ENCODE measurements around the gene GRK4. TPM values are rescaled to one million over a fixed set of nuclear protein-coding genes. Genes with fewer than 3 reads are reported as not detected.
"Not testable (repeated sequence)": the region's sequence is repeated elsewhere in the genome, so short reads cannot be mapped to it uniquely, and the experiment has no call there.

GRK4 gene
- total RNA-seq, 2 donors from 2014 or later, result 6.9 to 9.9 TPM

- Histone ChIP-seq H3K27me3 (replicated peaks; ENCODE audit: insufficient read depth) (no peaks in the 10 kb centered on the region), H3K27ac (no peak overlapping the region), H3K4me1 (ENCODE audit: control insufficient read depth in 1 of 2, low read depth in 2 of 2) (peaks cover 0 to 8% of the 10 kb centered on the region in 2 donors), H3K36me3 (peaks cover 54% of the 10 kb centered on the region), H3K9me3 (no peaks in the 10 kb centered on the region), H3K4me3 (no peak overlapping the region)
- no peak for ATAC-seq (ENCODE audit: insufficient number of reproducible peaks, low FRiP score, low read depth)
- TF ChIP-seq CTCF (IDR thresholded peaks at IDR 0.05), result no peak
- DNase-seq (ENCODE audit: low spot score), result no peak
These were observed 8.8 kb upstream of the GRK4 start for GRCh38 chr4:2954358-2955185.

GRCh38 chr4:2955186-2956044 lies 8.0 kb upstream of the GRK4 start:
- H3K36me3 ChIP-seq, result peaks cover 47% of the 10 kb centered on the region
- DNase-seq (ENCODE audit: low spot score); H3K4me1 ChIP-seq (ENCODE audit: control insufficient read depth in 1 of 2, low read depth in 2 of 2); H3K27me3 ChIP-seq (replicated peaks; ENCODE audit: insufficient read depth); H3K9me3 ChIP-seq; ATAC-seq (ENCODE audit: insufficient number of reproducible peaks, low FRiP score, low read depth); H3K4me3 ChIP-seq; H3K27ac ChIP-seq: not testable (repeated sequence)

DNA sequence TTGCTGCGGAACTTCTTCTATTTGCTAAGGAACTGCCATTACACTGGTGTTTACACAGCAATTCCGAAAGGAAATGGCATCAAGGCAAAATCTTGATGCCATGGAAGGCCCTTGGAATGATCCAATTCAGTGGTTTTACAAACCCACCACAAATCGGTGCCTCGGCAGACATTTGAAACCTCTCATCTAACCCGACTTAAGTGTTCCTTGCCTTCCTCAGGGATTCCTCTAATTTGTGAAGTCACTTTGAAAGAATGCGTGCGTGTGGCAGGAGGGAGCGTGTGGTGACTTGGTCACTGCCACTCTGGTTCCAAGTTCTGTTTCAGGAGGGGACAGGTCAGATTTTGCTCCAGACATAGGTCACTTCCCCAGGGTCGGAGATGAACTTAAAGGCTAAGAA lies 4.9 kb upstream of the GRK4 start:
- Histone ChIP-seq H3K9me3 (no peaks in the 10 kb centered on the region), H3K27ac (no peak overlapping the region), H3K4me3 (no peak overlapping the region), H3K36me3 (peaks cover 21% of the 10 kb centered on the region), H3K4me1 (ENCODE audit: control insufficient read depth in 1 of 2, low read depth in 2 of 2) (peaks cover 12 to 23% of the 10 kb centered on the region in 2 donors), H3K27me3 (replicated peaks; ENCODE audit: insufficient read depth) (no peaks in the 10 kb centered on the region)
- ATAC-seq (ENCODE audit: insufficient number of reproducible peaks, low FRiP score, low read depth), result no peak
- DNase-seq (ENCODE audit: low spot score), result no peak
- TF ChIP-seq CTCF (IDR thresholded peaks at IDR 0.05), result no peak

DNA sequence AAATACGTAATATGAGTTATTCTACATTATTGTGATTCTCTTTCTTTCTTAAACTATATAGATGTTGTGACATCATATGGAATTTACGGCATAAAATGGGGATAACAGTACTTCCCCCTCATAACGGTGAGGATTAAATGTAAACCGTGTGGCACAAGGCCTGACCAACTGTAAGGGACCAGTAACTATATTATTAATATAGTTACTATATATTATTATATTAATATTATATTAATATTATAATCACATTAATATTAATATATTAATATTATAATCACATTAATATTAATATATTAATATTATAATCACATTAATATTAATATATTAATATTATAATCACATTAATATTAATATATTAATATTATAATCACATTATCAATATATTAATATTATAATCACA lies 2.9 kb upstream of the GRK4 start:
- ATAC-seq (ENCODE audit: insufficient number of reproducible peaks, low FRiP score, low read depth); DNase-seq (ENCODE audit: low spot score); H3K4me3 ChIP-seq; H3K27me3 ChIP-seq (replicated peaks; ENCODE audit: insufficient read depth); H3K9me3 ChIP-seq; H3K27ac ChIP-seq: not testable (repeated sequence)
- peaks cover 15 to 35% of the 10 kb centered on the region in 2 donors for H3K4me1 ChIP-seq (ENCODE audit: control insufficient read depth in 1 of 2, low read depth in 2 of 2)
- H3K36me3 ChIP-seq, result peaks cover 13% of the 10 kb centered on the region

GRCh38 chr4:2961421-2961810 lies 2.0 kb upstream of the GRK4 start:
- peaks cover 15 to 35% of the 10 kb centered on the region in 2 donors for H3K4me1 ChIP-seq (ENCODE audit: control insufficient read depth in 1 of 2, low read depth in 2 of 2)
- H3K36me3 ChIP-seq, result peaks cover 10% of the 10 kb centered on the region
- DNase-seq (ENCODE audit: low spot score) (no peak), ATAC-seq (ENCODE audit: insufficient number of reproducible peaks, low FRiP score, low read depth) (no peak)
- peak overlapping the region; percentile 95 for H3K4me3 ChIP-seq
- no peaks in the 10 kb centered on the region for H3K9me3 ChIP-seq
- no peaks in the 10 kb centered on the region for H3K27me3 ChIP-seq (replicated peaks; ENCODE audit: insufficient read depth)
- no peak overlapping the region for H3K27ac ChIP-seq
- no peak for TF ChIP-seq CTCF (IDR thresholded peaks at IDR 0.05)

GRCh38 chr4:2961811-2962441 lies 1.4 kb upstream of the GRK4 start:
- Histone ChIP-seq H3K27me3 (replicated peaks; ENCODE audit: insufficient read depth) (no peaks in the 10 kb centered on the region), H3K4me1 (ENCODE audit: control insufficient read depth in 1 of 2, low read depth in 2 of 2) (peaks cover 15 to 35% of the 10 kb centered on the region in 2 donors), H3K9me3 (no peaks in the 10 kb centered on the region), H3K27ac (no peak overlapping the region), H3K36me3 (peaks cover 5% of the 10 kb centered on the region), H3K4me3 (peak overlapping the region; percentile 95)
- ATAC-seq (ENCODE audit: insufficient number of reproducible peaks, low FRiP score, low read depth) (no peak), DNase-seq (ENCODE audit: low spot score) (no peak)
- no peak for TF ChIP-seq CTCF (IDR thresholded peaks at IDR 0.05)

Measured in thoracic aorta (tissue), 2 donors.